MM.1S (cell line): ENCODE results near the gene MAP3K2.

ENCODE experiments used
- CTCF ChIP-seq: fragments of 300-600 bp; sonication (generic); IDR thresholded peaks from 2 replicates; pipeline ENCODE4 v1.5.1; 2016; ENCODE audit warnings: antibody characterized with exemption, low read length, mixed read lengths
- EZH2 ChIP-seq: fragments of 300-600 bp; sonication (generic); optimal IDR thresholded peaks from 2 replicates; pipeline ENCODE3; 2017; ENCODE audit warnings: low read depth, mild to moderate bottlenecking, antibody characterized with exemption, low read length, mixed read lengths

GRCh38 chr2:127389778-127390435 lies 2.1 kb upstream of the MAP3K2 start:
- TF ChIP-seq CTCF (no peak), EZH2 (no peak)
